Mesenchymal stem cell (in vitro differentiated cells and primary cell): ENCODE results near the gene PGK1.

Experiments used
- DNase-seq: peaks from one replicate; pipeline ENCODE4 v3.0.0-alpha.2; 2013
- H2AFZ ChIP-seq: one replicate; pipeline ENCODE4 v1.6.1; 2013; ENCODE audit warnings: low read depth, mild to moderate bottlenecking, control low read depth, inconsistent platforms, low read length, moderate library complexity
- H2AK5ac ChIP-seq: 2 replicates; pipeline ENCODE4 v1.6.1; 2013; ENCODE audit warnings: low read length, moderate library complexity, mild to moderate bottlenecking, inconsistent platforms; ENCODE audit not compliant: severe bottlenecking
- H2BK120ac ChIP-seq: one replicate; pipeline ENCODE4 v1.6.1; 2013; ENCODE audit warnings: low read depth, mild to moderate bottlenecking, inconsistent platforms, low read length, moderate library complexity
- H2BK12ac ChIP-seq, 2 experiments: one replicate each; pipeline ENCODE4 v1.6.1; 2013; ENCODE audit warnings: inconsistent platforms in 2 of 2, low read length in 2 of 2, mild to moderate bottlenecking in 2 of 2, moderate library complexity in 2 of 2, control low read depth in 1 of 2
- H2BK15ac ChIP-seq: one replicate; pipeline ENCODE4 v1.6.1; 2013; ENCODE audit warnings: mild to moderate bottlenecking, low read depth, inconsistent platforms; ENCODE audit not compliant: poor library complexity, severe bottlenecking
- H2BK5ac ChIP-seq: 2 replicates; pipeline ENCODE4 v1.6.1; 2013; ENCODE audit warnings: low read depth, mild to moderate bottlenecking, low read length, control low read depth, inconsistent platforms; ENCODE audit not compliant: poor library complexity, severe bottlenecking
- H3K14ac ChIP-seq, 2 experiments: one replicate each; pipeline ENCODE4 v1.6.1; 2013; ENCODE audit warnings: inconsistent platforms in 2 of 2, low read length in 2 of 2, control low read depth in 1 of 2, mild to moderate bottlenecking in 1 of 2, moderate library complexity in 1 of 2
- H3K18ac ChIP-seq, 2 experiments: one replicate each; pipeline ENCODE4 v1.6.1; 2013; ENCODE audit warnings: inconsistent platforms in 2 of 2, low read length in 2 of 2, control low read depth in 1 of 2, low read depth in 1 of 2, mild to moderate bottlenecking in 1 of 2
- H3K23ac ChIP-seq, 2 experiments: one replicate each; pipeline ENCODE4 v1.6.1; 2013; ENCODE audit warnings: inconsistent platforms in 2 of 2, low read length in 2 of 2, mild to moderate bottlenecking in 2 of 2, moderate library complexity in 2 of 2, control low read depth in 1 of 2
- H3K27ac ChIP-seq: 2 replicates; pipeline ENCODE4 v1.5.1; 2013; ENCODE audit warnings: mild to moderate bottlenecking, moderate library complexity, low read length, control low read depth, inconsistent platforms; ENCODE audit not compliant: poor library complexity, severe bottlenecking
- H3K27me3 ChIP-seq, 2 experiments: 2 replicates each; pipeline versions ENCODE4 v1.6.1 to v1.7.0; 2013; ENCODE audit warnings: low read length in 2 of 2, mild to moderate bottlenecking in 2 of 2, moderate library complexity in 2 of 2, control low read depth in 1 of 2, inconsistent platforms in 1 of 2; ENCODE audit not compliant: control insufficient read depth in 1 of 2, insufficient read depth in 1 of 2
- H3K36me3 ChIP-seq, 2 experiments: 2 replicates each; pipeline versions ENCODE4 v1.6.1 to v1.7.0; 2013; ENCODE audit warnings: low read length in 2 of 2, control low read depth in 1 of 2, inconsistent platforms in 1 of 2, low read depth in 1 of 2, mild to moderate bottlenecking in 1 of 2; ENCODE audit not compliant: insufficient read depth in 2 of 2, control insufficient read depth in 1 of 2
- H3K4ac ChIP-seq, 2 experiments: one replicate each; pipeline ENCODE4 v1.6.1; 2013; ENCODE audit warnings: inconsistent platforms in 2 of 2, low read length in 2 of 2, mild to moderate bottlenecking in 2 of 2, moderate library complexity in 2 of 2, control low read depth in 1 of 2, low read depth in 1 of 2
- H3K4me1 ChIP-seq: 2 replicates; pipeline ENCODE4 v1.6.1; 2013; ENCODE audit warnings: low read depth, low read length, control low read depth; ENCODE audit not compliant: control insufficient read depth, insufficient read depth
- H3K4me2 ChIP-seq: 2 replicates; pipeline ENCODE4 v1.6.1; 2013; ENCODE audit warnings: low read length, mild to moderate bottlenecking, inconsistent platforms; ENCODE audit not compliant: poor library complexity, severe bottlenecking
- H3K4me3 ChIP-seq, 2 experiments: 2 replicates each; pipeline versions ENCODE4 v1.5.1 to v1.7.0; 2013; ENCODE audit warnings: low read length in 2 of 2, mild to moderate bottlenecking in 2 of 2, control low read depth in 1 of 2, low read depth in 1 of 2; ENCODE audit not compliant: insufficient read depth in 1 of 2
- H3K79me1 ChIP-seq: replicated peaks from 2 replicates; pipeline ENCODE4 v1.6.1; 2013; ENCODE audit warnings: mild to moderate bottlenecking, control low read depth, low read length, inconsistent platforms; ENCODE audit not compliant: poor library complexity, severe bottlenecking
- H3K9ac ChIP-seq: 2 replicates; pipeline ENCODE4 v1.7.0; 2013; ENCODE audit warnings: mild to moderate bottlenecking, low read length, moderate library complexity
- H3K9me3 ChIP-seq: 2 replicates; pipeline ENCODE4 v1.7.0; 2013; ENCODE audit warnings: mild to moderate bottlenecking, low read length; ENCODE audit not compliant: control insufficient read depth
- H4K8ac ChIP-seq: one replicate; pipeline ENCODE4 v1.6.1; 2013; ENCODE audit warnings: inconsistent platforms, mild to moderate bottlenecking, low read length, moderate library complexity
- H4K91ac ChIP-seq: one replicate; pipeline ENCODE4 v1.6.1; 2013; ENCODE audit warnings: mild to moderate bottlenecking, low read length, inconsistent platforms
- WGBS: methylation state at CpG from one replicate; pipeline ENCODE4 v1.1.7; 2013; ENCODE audit warnings: mixed read lengths; 5-methylcytosine and 5-hydroxymethylcytosine counted together

PGK1 gene

GRCh38 chrX:78102091-78102490 is 2.0 kb upstream of the PGK1 start:
- H3K18ac ChIP-seq, result no peak overlapping the region
- WGBS, result no CpG with 5 or more reads among the region's 1 CpG
- no peak overlapping the region for H2BK15ac ChIP-seq
- no peak overlapping the region for H2BK12ac ChIP-seq
- no peak for DNase-seq
- H2BK120ac ChIP-seq, result no peak overlapping the region
- H3K14ac ChIP-seq, result no peak overlapping the region
- no peak overlapping the region for H3K9ac ChIP-seq
- no peak overlapping the region for H4K91ac ChIP-seq
- no peaks in the 10 kb centered on the region for H3K9me3 ChIP-seq
- H3K4me1 ChIP-seq, result peaks cover 2% of the 10 kb centered on the region
- H3K4ac ChIP-seq, result no peak overlapping the region
- no peak overlapping the region for H2BK5ac ChIP-seq
- no peaks in the 10 kb centered on the region for H3K79me1 ChIP-seq
- H2AK5ac ChIP-seq, result no peak overlapping the region
- H3K36me3 ChIP-seq, result peaks cover 0 to 6% of the 10 kb centered on the region in 2 experiments
- no peak overlapping the region for H3K23ac ChIP-seq
- no peak overlapping the region for H3K4me2 ChIP-seq
- no peak overlapping the region for H3K27ac ChIP-seq
- H2AFZ ChIP-seq, result no peak overlapping the region
- H3K4me3 ChIP-seq, result no peak overlapping the region
- no peaks in the 10 kb centered on the region for H3K27me3 ChIP-seq
- no peak overlapping the region for H4K8ac ChIP-seq

DNA sequence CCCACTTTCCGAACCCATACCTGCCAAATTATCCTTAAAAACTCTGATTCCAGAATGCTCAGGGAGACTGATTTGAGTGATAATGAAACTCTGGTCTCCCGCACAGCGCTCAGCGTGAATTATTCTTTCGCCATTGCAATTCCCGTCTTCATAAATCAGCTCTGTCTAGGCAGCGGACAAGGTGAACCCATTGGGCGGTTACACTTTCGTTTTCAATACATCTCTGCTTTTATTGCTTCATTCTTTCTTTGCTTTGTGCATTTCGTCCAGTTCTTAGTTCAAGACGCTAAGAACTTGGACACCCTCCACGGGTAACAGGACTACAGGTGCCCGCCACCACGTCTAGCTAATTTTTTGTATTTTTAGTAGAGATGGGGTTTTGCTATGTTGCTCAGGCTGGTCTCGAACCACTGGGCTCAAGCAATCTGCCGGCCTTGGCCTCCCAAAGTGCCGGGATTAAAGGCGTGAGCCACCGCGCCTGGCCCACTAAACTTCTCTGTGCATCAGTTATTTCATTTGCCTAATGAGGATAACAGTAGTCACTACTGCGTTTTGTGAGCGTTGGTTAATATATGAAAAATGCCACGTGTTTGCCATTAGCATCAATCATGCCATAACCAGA is 936 bp upstream of the PGK1 start:
- Histone ChIP-seq H4K8ac (peak overlapping the region; percentile 54), H3K36me3 (peaks cover 0 to 11% of the 10 kb centered on the region in 2 experiments), H3K4me2 (no peak overlapping the region), H3K23ac (no peak overlapping the region), H3K4me1 (peaks cover 2% of the 10 kb centered on the region), H2AFZ (no peak overlapping the region), H2BK5ac (no peak overlapping the region), H3K18ac (peak overlapping the region; percentile 52 to 83), H3K79me1 (no peaks in the 10 kb centered on the region), H3K4me3 (peak overlapping the region in 1 of 2 experiments; percentile 72), H3K9ac (peak overlapping the region; percentile 87), H3K27me3 (no peaks in the 10 kb centered on the region), H3K9me3 (no peaks in the 10 kb centered on the region), H2AK5ac (no peak overlapping the region), H2BK15ac (no peak overlapping the region), H4K91ac (no peak overlapping the region), H3K4ac (no peak overlapping the region), H2BK120ac (no peak overlapping the region), H3K27ac (peak overlapping the region; percentile 95), H2BK12ac (no peak overlapping the region), H3K14ac (no peak overlapping the region)
- WGBS, result 96% methylated on average over 15 of the region's 23 CpGs
- no peak for DNase-seq

GRCh38 chrX:78104447-78105176 is 564 bp downstream of the PGK1 start:
- H3K27me3 ChIP-seq, result no peaks in the 10 kb centered on the region
- H2AFZ ChIP-seq, result no peak overlapping the region
- H2BK12ac ChIP-seq, result no peak overlapping the region
- H2BK120ac ChIP-seq, result peak overlapping the region; percentile 1
- H3K27ac ChIP-seq, result peak overlapping the region; percentile 92
- H2AK5ac ChIP-seq, result no peak overlapping the region
- peaks cover 0 to 11% of the 10 kb centered on the region in 2 experiments for H3K36me3 ChIP-seq
- 2% methylated on average over 19 of the region's 27 CpGs for WGBS
- H3K4me3 ChIP-seq, result peak overlapping the region; percentile 71 to 94
- no peak overlapping the region for H3K23ac ChIP-seq
- H3K9me3 ChIP-seq, result no peaks in the 10 kb centered on the region
- no peak overlapping the region for H2BK5ac ChIP-seq
- H3K4me1 ChIP-seq, result peaks cover 2% of the 10 kb centered on the region
- H4K8ac ChIP-seq, result peak overlapping the region; percentile 16
- H3K9ac ChIP-seq, result peak overlapping the region; percentile 98
- peak overlapping the region in 1 of 2 experiments; percentile 32 for H3K14ac ChIP-seq
- H4K91ac ChIP-seq, result peak overlapping the region; percentile 25
- DNase-seq, result peak; percentile 47
- H3K4ac ChIP-seq, result peak overlapping the region in 1 of 2 experiments; percentile 94
- H3K18ac ChIP-seq, result peak overlapping the region in 1 of 2 experiments; percentile 95
- no peak overlapping the region for H2BK15ac ChIP-seq
- peak overlapping the region; percentile 58 for H3K4me2 ChIP-seq
- H3K79me1 ChIP-seq, result no peaks in the 10 kb centered on the region

GRCh38 chrX:78105944-78106650 is 2.0 kb downstream of the PGK1 start:
- Histone ChIP-seq H3K4ac (no peak overlapping the region), H3K9ac (peak overlapping the region; percentile 98), H3K23ac (no peak overlapping the region), H3K79me1 (no peaks in the 10 kb centered on the region), H4K8ac (no peak overlapping the region), H2BK15ac (no peak overlapping the region), H3K36me3 (peaks cover 2 to 22% of the 10 kb centered on the region in 2 experiments), H3K4me3 (peak overlapping the region in 1 of 2 experiments; percentile 94), H3K9me3 (no peaks in the 10 kb centered on the region), H3K14ac (no peak overlapping the region), H2BK12ac (no peak overlapping the region), H3K4me1 (peaks cover 2% of the 10 kb centered on the region), H3K27me3 (no peaks in the 10 kb centered on the region), H4K91ac (no peak overlapping the region), H3K4me2 (peak overlapping the region; percentile 39), H2BK120ac (no peak overlapping the region), H3K27ac (no peak overlapping the region), H2AK5ac (no peak overlapping the region), H2BK5ac (no peak overlapping the region), H2AFZ (no peak overlapping the region), H3K18ac (no peak overlapping the region)
- WGBS, result 77% methylated on average over 5 of the region's 11 CpGs
- DNase-seq, result no peak
